GM12864 (cell line): ENCODE results near the gene C4A.
"Not testable (repeated sequence)": the region's sequence is repeated elsewhere in the genome, so short reads cannot be mapped to it uniquely, and the experiment has no call there.

ENCODE experiments used
- DNase-seq: peaks from one replicate; pipeline ENCODE4 v3.0.0-alpha.2; 2011; ENCODE audit warnings: low read depth
- H3K4me3 ChIP-seq: 2 replicates; pipeline ENCODE4 v1.5.1; 2011; ENCODE audit warnings: mild to moderate bottlenecking, low read depth, low read length, control low read depth
- TF ChIP-seq, protein P1 (sequence below): IDR thresholded peaks from 2 replicates; pipeline ENCODE4 v1.5.1; 2011; ENCODE audit warnings: low read depth, mild to moderate bottlenecking, moderate library complexity, low read length, control low read depth, inconsistent platforms; ENCODE audit errors: missing control alignments

Gene C4A

DNA sequence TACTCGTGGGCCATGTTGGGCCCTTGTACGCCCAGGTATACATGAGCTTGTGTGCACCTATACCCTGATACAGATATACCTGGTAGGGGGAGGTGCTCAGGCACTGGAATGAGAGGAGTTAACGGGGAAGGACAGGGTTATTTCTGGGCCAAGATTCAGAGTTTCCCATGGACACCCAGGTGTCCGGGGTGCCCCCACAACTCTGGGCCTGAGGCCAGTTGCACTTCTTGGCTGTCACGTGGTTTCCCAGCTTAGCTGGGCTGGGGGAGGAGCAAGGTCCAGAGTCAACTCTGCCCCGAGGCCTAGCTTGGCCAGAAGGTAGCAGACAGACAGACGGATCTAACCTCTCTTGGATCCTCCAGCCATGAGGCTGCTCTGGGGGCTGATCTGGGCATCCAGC, at the start of gene C4A:
C4A (plus strand) TSS at position 314 of the 400 bp plus-strand sequence; CDS start at position 365, 51 bp downstream.
- DNase-seq, H3K4me3 ChIP-seq: not testable (repeated sequence)

DNA sequence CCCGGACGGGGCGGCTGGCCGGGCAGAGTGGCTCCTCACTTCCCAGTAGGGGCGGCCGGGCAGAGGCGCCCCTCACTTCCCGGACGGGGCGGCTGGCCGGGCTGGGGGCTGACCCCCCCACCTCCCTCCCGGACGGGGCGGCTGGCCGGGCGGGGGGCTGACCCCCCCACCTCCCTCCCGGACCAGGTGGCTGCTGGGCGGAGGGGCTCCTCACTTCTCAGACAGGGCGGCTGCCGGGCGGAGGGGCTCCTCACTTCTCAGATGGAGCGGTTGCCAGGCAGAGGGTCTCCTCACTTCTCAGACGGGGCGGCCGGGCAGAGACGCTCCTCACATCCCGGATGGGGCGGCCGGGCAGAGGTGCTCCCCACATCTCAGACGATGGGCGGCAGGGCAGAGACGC, 49.7 kb upstream of the C4A start:
- DNase-seq, H3K4me3 ChIP-seq: not testable (repeated sequence)

DNA sequence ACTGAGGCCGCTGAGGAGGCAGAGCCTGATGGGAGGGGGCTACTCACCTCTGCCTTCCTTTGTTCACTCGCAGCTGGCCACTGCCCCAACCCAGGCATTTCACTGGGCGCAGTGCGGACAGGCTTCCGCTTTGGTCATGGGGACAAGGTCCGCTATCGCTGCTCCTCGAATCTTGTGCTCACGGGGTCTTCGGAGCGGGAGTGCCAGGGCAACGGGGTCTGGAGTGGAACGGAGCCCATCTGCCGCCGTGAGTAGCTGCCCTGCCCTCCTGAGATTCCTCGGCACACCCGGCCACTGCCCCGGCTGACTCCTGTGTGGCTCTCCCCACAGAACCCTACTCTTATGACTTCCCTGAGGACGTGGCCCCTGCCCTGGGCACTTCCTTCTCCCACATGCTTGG, 48.3 kb upstream of the C4A start:
- no peak overlapping the region for H3K4me3 ChIP-seq
- no peak for DNase-seq
- TF ChIP-seq, protein P1, sequence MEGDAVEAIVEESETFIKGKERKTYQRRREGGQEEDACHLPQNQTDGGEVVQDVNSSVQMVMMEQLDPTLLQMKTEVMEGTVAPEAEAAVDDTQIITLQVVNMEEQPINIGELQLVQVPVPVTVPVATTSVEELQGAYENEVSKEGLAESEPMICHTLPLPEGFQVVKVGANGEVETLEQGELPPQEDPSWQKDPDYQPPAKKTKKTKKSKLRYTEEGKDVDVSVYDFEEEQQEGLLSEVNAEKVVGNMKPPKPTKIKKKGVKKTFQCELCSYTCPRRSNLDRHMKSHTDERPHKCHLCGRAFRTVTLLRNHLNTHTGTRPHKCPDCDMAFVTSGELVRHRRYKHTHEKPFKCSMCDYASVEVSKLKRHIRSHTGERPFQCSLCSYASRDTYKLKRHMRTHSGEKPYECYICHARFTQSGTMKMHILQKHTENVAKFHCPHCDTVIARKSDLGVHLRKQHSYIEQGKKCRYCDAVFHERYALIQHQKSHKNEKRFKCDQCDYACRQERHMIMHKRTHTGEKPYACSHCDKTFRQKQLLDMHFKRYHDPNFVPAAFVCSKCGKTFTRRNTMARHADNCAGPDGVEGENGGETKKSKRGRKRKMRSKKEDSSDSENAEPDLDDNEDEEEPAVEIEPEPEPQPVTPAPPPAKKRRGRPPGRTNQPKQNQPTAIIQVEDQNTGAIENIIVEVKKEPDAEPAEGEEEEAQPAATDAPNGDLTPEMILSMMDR = no peak

DNA sequence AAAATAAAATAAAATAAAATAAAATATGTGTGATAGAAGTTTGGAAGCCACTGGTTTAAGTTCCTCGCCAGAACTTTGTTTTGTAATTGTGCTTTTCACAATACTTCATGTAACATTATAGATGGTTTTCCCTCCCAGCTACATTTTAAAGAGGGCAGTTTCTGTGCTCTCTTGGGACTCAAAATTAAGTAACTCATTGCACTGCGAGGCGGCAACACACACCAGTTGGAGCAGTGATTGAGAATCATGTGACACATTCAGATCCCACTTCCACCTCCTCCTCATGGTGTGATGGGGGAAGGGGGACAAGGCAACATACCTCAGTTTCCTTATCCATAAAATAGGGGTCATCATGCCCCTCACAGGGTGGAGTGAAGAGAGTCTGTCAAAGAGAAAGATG, 46.8 kb upstream of the C4A start:
- DNase-seq = no peak
- TF ChIP-seq, protein P1 = no peak
- H3K4me3 ChIP-seq = no peak overlapping the region

DNA sequence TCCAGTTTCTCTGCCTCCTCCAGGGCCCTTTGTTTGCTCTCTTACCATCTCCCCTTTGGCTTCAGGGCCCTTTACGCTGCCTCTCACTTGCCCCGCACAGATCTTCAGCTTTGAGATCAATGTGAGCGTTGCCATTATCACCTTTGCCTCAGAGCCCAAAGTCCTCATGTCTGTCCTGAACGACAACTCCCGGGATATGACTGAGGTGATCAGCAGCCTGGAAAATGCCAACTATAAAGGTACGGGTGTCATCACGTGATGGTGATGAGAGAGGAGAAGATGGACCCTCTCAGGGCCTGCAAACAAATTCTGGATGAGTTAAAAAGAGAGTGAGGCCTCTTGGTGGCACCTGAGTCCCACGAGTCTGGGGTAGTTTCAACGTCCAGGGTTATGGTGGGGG, 46.0 kb upstream of the C4A start:
- H3K4me3 ChIP-seq = no peak overlapping the region
- DNase-seq = no peak
- TF ChIP-seq, protein P1 = no peak

DNA sequence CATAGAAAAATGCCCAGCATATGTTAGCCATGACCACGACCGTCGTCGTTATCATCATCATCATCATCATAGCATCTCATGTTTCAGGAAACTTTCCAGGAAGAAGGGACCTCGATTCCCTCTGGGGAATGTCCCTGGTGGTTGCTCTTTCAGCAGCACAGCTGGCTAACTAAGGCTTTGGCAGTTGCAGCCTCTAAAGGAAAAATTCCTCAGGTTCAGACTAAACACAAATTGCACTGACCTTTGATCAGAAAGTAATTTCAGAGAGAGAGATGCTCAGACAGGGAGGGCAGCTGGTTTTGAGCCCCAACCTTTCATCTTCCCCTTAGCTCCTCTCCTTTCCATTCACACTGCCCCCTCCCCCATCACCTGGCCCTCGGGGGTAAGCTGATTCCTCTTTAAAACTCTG, 41.6 kb upstream of the C4A start:
- TF ChIP-seq, protein P1 = peak; percentile 3
- no peak overlapping the region for H3K4me3 ChIP-seq
- no peak for DNase-seq

DNA sequence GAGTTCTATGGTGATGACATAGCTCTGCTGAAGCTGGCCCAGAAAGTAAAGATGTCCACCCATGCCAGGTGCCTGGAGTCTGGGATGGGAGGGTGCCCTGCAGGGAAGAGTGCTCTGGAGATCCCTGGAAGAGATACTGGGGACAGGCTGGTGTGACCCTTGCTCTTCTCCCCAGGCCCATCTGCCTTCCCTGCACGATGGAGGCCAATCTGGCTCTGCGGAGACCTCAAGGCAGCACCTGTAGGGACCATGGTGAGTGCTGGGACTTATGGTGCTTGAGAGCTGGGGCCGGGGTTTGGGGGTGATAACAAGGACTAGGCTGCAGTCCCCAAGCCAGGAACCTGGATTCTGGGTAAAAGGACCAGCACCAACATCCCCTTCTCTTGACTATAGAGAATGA, 38.1 kb upstream of the C4A start:
- H3K4me3 ChIP-seq = no peak overlapping the region
- TF ChIP-seq, protein P1 = no peak
- no peak for DNase-seq

DNA sequence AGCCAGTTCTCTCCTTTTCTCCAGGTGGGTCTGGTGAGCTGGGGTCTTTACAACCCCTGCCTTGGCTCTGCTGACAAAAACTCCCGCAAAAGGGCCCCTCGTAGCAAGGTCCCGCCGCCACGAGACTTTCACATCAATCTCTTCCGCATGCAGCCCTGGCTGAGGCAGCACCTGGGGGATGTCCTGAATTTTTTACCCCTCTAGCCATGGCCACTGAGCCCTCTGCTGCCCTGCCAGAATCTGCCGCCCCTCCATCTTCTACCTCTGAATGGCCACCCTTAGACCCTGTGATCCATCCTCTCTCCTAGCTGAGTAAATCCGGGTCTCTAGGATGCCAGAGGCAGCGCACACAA, 36.7 kb upstream of the C4A start:
- no peak for DNase-seq
- no peak overlapping the region for H3K4me3 ChIP-seq
- TF ChIP-seq, protein P1 = no peak
